Measurements from ENCODE around the gene DMAC2L.

DMAC2L gene

DNA sequence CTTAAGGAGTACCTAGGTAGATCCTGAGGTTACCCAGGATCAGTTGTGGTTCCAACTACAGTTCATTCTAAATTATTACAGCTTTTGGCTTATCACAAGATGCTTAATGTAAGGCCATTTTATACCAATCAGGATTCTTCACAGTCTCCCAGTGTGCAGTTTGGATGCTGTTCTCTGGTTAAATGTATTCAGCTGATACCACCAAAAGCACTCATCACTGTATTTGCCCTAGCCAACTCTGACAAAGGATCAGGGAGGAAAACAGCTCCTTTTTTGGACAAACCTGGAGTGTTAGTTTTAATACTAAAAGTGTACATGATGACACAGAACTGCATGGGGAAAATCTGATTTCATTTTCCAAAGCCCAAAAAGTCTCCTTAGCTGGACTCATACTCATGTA, 19.5 kb downstream of the DMAC2L start:
- Histone ChIP-seq H4K20me1 (ENCODE audit: insufficient read depth, low read length, poor library complexity, severe bottlenecking) (no peaks in the 10 kb centered on the region), H3K4me2 (ENCODE audit: low read depth, low read length, poor library complexity, severe bottlenecking) (no peak overlapping the region), H3K79me2 (ENCODE audit: insufficient read depth, low read length) (no peaks in the 10 kb centered on the region), H3K9me2 (replicated peaks; ENCODE audit: low read depth, low read length) (no peaks in the 10 kb centered on the region), H3K36me3 (ENCODE audit: insufficient read depth, low read length) (peaks cover 11% of the 10 kb centered on the region; the same call in 1 of the 2 replicates), H3K4me1 (ENCODE audit: insufficient read depth, low read length, poor library complexity, severe bottlenecking) (peaks cover 14% of the 10 kb centered on the region), H3F3A (ENCODE audit: low read depth) (no peaks in the 10 kb centered on the region), H3K27me3 (ENCODE audit: insufficient read depth, low read length, poor library complexity, severe bottlenecking) (no peaks in the 10 kb centered on the region), H2AFZ (ENCODE audit: low read length) (no peak overlapping the region), H3K9ac (ENCODE audit: low read depth, low read length, poor library complexity, severe bottlenecking) (no peak overlapping the region), H3K9me3 (ENCODE audit: insufficient read depth, low read depth, low read length) (no peaks in the 10 kb centered on the region), H3K4me3 (ENCODE audit: low read length, poor library complexity, severe bottlenecking) (no peak overlapping the region)
- no peak for TF ChIP-seq EZH2phosphoT487 (IDR thresholded peaks at IDR 0.05; ENCODE audit: borderline replicate concordance)
- TF ChIP-seq CTCF (conservative IDR thresholded peaks at IDR 0.05; ENCODE audit: low read length) = no peak

GRCh38 chr14:50333014-50333509, 20.9 kb downstream of the DMAC2L start:
- Histone ChIP-seq H3K4me3 (ENCODE audit: low read length, poor library complexity, severe bottlenecking) (no peak overlapping the region), H3K9me2 (replicated peaks; ENCODE audit: low read depth, low read length) (no peaks in the 10 kb centered on the region), H3K4me2 (ENCODE audit: low read depth, low read length, poor library complexity, severe bottlenecking) (no peak overlapping the region), H2AFZ (ENCODE audit: low read length) (no peak overlapping the region), H3K27me3 (ENCODE audit: insufficient read depth, low read length, poor library complexity, severe bottlenecking) (no peaks in the 10 kb centered on the region), H3K79me2 (ENCODE audit: insufficient read depth, low read length) (no peaks in the 10 kb centered on the region), H3K36me3 (ENCODE audit: insufficient read depth, low read length) (peaks cover 9% of the 10 kb centered on the region; the same call in 1 of the 2 replicates), H3F3A (ENCODE audit: low read depth) (no peaks in the 10 kb centered on the region), H3K9ac (ENCODE audit: low read depth, low read length, poor library complexity, severe bottlenecking) (no peak overlapping the region), H4K20me1 (ENCODE audit: insufficient read depth, low read length, poor library complexity, severe bottlenecking) (no peaks in the 10 kb centered on the region), H3K9me3 (ENCODE audit: insufficient read depth, low read depth, low read length) (no peaks in the 10 kb centered on the region), H3K4me1 (ENCODE audit: insufficient read depth, low read length, poor library complexity, severe bottlenecking) (peaks cover 14% of the 10 kb centered on the region)
- TF ChIP-seq CTCF (conservative IDR thresholded peaks at IDR 0.05; ENCODE audit: low read length) (no peak), EZH2phosphoT487 (IDR thresholded peaks at IDR 0.05; ENCODE audit: borderline replicate concordance) (no peak)

- Histone ChIP-seq H3K4me1 (ENCODE audit: insufficient read depth, low read length, poor library complexity, severe bottlenecking) (peaks cover 14% of the 10 kb centered on the region), H3K27me3 (ENCODE audit: insufficient read depth, low read length, poor library complexity, severe bottlenecking) (no peaks in the 10 kb centered on the region), H2AFZ (ENCODE audit: low read length) (no peak overlapping the region), H3K4me2 (ENCODE audit: low read depth, low read length, poor library complexity, severe bottlenecking) (no peak overlapping the region), H3F3A (ENCODE audit: low read depth) (no peaks in the 10 kb centered on the region), H4K20me1 (ENCODE audit: insufficient read depth, low read length, poor library complexity, severe bottlenecking) (no peaks in the 10 kb centered on the region), H3K36me3 (ENCODE audit: insufficient read depth, low read length) (peaks cover 7% of the 10 kb centered on the region; the same call in 1 of the 2 replicates), H3K79me2 (ENCODE audit: insufficient read depth, low read length) (no peaks in the 10 kb centered on the region), H3K9me2 (replicated peaks; ENCODE audit: low read depth, low read length) (no peaks in the 10 kb centered on the region), H3K4me3 (ENCODE audit: low read length, poor library complexity, severe bottlenecking) (no peak overlapping the region), H3K9ac (ENCODE audit: low read depth, low read length, poor library complexity, severe bottlenecking) (no peak overlapping the region), H3K9me3 (ENCODE audit: insufficient read depth, low read depth, low read length) (no peaks in the 10 kb centered on the region)
- TF ChIP-seq EZH2phosphoT487 (IDR thresholded peaks at IDR 0.05; ENCODE audit: borderline replicate concordance) = no peak
Observed at GRCh38 chr14:50334211-50334610, 22.1 kb downstream of the DMAC2L start.

DNA sequence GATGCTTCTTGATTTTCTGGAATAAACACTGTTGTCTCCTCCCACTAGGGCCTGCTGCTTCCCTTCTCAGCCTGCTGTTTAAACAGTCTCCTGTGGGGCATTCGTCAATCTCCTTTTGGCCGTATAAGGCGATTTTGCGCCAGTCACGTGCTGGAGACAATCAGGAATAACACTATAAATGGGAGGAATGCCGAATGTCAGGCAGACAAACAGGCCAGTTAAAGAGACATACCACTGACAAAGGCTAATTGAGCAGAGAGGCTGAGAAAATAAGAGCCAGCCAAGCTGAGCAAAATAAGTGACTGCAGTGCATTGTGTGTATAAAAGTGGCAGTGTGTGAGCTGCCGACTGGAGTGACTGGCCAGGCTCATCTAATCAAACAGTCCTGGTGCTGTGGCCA, 23.3 kb downstream of the DMAC2L start:
- Histone ChIP-seq H3K4me1 (ENCODE audit: insufficient read depth, low read length, poor library complexity, severe bottlenecking) (peaks cover 14% of the 10 kb centered on the region), H3K4me2 (ENCODE audit: low read depth, low read length, poor library complexity, severe bottlenecking) (peak overlapping the region; percentile 64), H3K9me3 (ENCODE audit: insufficient read depth, low read depth, low read length) (no peaks in the 10 kb centered on the region), H3K79me2 (ENCODE audit: insufficient read depth, low read length) (no peaks in the 10 kb centered on the region), H3K4me3 (ENCODE audit: low read length, poor library complexity, severe bottlenecking) (no peak overlapping the region), H4K20me1 (ENCODE audit: insufficient read depth, low read length, poor library complexity, severe bottlenecking) (no peaks in the 10 kb centered on the region), H3K36me3 (ENCODE audit: insufficient read depth, low read length) (no peaks in the 10 kb centered on the region), H3K9me2 (replicated peaks; ENCODE audit: low read depth, low read length) (no peaks in the 10 kb centered on the region), H3F3A (ENCODE audit: low read depth) (no peaks in the 10 kb centered on the region), H2AFZ (ENCODE audit: low read length) (no peak overlapping the region), H3K9ac (ENCODE audit: low read depth, low read length, poor library complexity, severe bottlenecking) (no peak overlapping the region), H3K27me3 (ENCODE audit: insufficient read depth, low read length, poor library complexity, severe bottlenecking) (no peaks in the 10 kb centered on the region)
- TF ChIP-seq EZH2phosphoT487 (IDR thresholded peaks at IDR 0.05; ENCODE audit: borderline replicate concordance) (no peak), CTCF (conservative IDR thresholded peaks at IDR 0.05; ENCODE audit: low read length) (no peak)
